GM19455 (cell line): ENCODE results near the gene MBD3L5.
"Not testable (repeated sequence)": the region's sequence is repeated elsewhere in the genome, so short reads cannot be mapped to it uniquely, and the experiment has no call there.

Experiments used
- ATAC-seq: cut with Tn5 transposase; IDR thresholded peaks from one replicate; pipeline ENCODE4 v1.9.1; 2021; ENCODE audit not compliant: unreplicated experiment

MBD3L5 gene

GRCh38 chr19:7051421-7051820, 21.0 kb downstream of the MBD3L5 start:
- not testable (repeated sequence) for ATAC-seq

- ATAC-seq: not testable (repeated sequence)
Measured at GRCh38 chr19:7052896-7053295, 22.5 kb downstream of the MBD3L5 start.

- ATAC-seq: not testable (repeated sequence)
Measured at GRCh38 chr19:7054635-7055368, 24.4 kb downstream of the MBD3L5 start.

GRCh38 chr19:7055679-7056078, 25.3 kb downstream of the MBD3L5 start:
- ATAC-seq: not testable (repeated sequence)

- not testable (repeated sequence) for ATAC-seq
Measured at GRCh38 chr19:7056371-7056770, 26.0 kb downstream of the MBD3L5 start.

- ATAC-seq: not testable (repeated sequence)
Measured at GRCh38 chr19:7058576-7058975, 28.2 kb downstream of the MBD3L5 start, which contains the start of gene MBD3L3. TSS of gene MBD3L3 (minus strand) at chr19:7058676. CDS start at chr19:7058605, 71 bp downstream.

- not testable (repeated sequence) for ATAC-seq
Measured at GRCh38 chr19:7059977-7060376, 29.6 kb downstream of the MBD3L5 start.

- ATAC-seq: no peak
Measured at GRCh38 chr19:7063339-7063738, 33.0 kb downstream of the MBD3L5 start.

- ATAC-seq: no peak
Measured at GRCh38 chr19:7063764-7064418, 33.5 kb downstream of the MBD3L5 start.

- ATAC-seq: not testable (repeated sequence)
Measured at GRCh38 chr19:7067122-7067521, 36.7 kb downstream of the MBD3L5 start.

GRCh38 chr19:7067716-7068115, 37.3 kb downstream of the MBD3L5 start:
- ATAC-seq: no peak

GRCh38 chr19:7068599-7068998, 38.2 kb downstream of the MBD3L5 start:
- no peak for ATAC-seq

- peak; percentile 88 for ATAC-seq
Measured at GRCh38 chr19:7069042-7069903, 38.9 kb downstream of the MBD3L5 start, which contains the start of gene ZNF557. TSS of gene ZNF557 (plus strand) at chr19:7069703. CDS start at chr19:7075075, 5,372 bp downstream.

- no peak for ATAC-seq
Measured at GRCh38 chr19:7069904-7070226, 39.5 kb downstream of the MBD3L5 start.

GRCh38 chr19:7072541-7072940, 42.2 kb downstream of the MBD3L5 start:
- ATAC-seq: no peak

GRCh38 chr19:7074705-7075282, 44.4 kb downstream of the MBD3L5 start:
- no peak for ATAC-seq

GRCh38 chr19:7076151-7076550, 45.8 kb downstream of the MBD3L5 start:
- ATAC-seq: no peak

- no peak for ATAC-seq
Measured at GRCh38 chr19:7078008-7078407, 47.6 kb downstream of the MBD3L5 start.
